HuH-7.5 (cell line): ENCODE measurements around the gene DCLK2.
"Not testable (repeated sequence)": the region's sequence is repeated elsewhere in the genome, so short reads cannot be mapped to it uniquely, and the experiment has no call there.

Experiments used
- DNase-seq: peaks from one replicate; pipeline ENCODE4 v3.0.0; 2011; ENCODE audit warnings: low spot score

The DCLK2 gene

DNA sequence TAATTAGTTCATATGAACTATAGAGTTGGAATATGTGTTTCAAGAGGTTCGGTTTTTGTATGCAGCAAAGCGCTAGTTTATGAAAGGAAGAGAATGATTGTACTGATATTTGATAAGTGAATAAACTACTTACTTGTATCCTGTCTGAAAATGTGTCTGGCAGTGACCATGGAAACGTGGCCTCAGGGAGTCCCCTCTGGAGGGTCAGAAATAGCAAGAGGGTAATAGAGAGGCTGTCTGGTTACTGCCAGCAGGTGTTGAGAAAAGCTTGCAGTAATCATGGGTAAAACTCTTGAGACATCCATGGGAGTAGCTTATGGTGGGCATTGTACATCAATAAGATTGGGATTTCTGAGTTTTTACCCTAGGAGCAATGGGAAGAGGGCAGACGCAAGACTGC, 77.1 kb downstream of the DCLK2 start:
- no peak for DNase-seq

DNA sequence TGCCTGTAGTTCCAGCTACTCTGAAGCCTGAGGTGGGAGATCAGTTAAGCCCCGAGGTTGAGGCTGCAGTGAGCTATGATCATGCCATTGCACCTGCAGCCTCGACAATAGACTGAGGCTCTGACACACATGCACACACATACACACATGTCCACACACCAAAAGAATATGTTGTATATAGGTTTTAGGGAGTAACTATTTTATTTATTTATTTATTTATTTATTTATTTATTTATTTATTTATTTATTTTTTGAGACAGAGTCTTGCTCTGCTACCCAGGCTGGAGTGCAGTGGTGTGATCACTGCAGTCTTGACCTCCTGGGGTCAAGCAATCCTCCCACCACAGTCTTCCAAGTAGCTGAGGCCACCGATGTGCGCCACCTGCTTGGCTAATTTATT, 78.3 kb downstream of the DCLK2 start:
- DNase-seq: no peak

DNA sequence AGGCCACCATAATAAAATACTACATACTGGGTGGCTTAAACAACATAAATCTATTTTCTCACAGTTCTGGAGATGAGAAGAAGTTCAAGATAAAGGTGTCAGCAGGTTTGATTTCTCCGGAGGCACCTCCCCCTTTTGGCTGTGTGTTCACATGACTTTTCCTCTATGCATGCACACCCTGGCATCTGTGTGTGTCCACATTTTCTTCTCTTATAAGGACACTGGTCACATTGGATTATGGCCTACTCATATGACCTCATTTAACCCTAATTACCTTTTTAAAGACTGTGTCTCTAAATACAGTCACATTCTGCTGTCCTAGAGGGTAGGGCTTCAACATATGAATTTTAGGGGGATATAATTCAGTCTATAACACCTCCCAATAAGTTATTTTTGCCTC, 79.8 kb downstream of the DCLK2 start:
- no peak for DNase-seq

DNA sequence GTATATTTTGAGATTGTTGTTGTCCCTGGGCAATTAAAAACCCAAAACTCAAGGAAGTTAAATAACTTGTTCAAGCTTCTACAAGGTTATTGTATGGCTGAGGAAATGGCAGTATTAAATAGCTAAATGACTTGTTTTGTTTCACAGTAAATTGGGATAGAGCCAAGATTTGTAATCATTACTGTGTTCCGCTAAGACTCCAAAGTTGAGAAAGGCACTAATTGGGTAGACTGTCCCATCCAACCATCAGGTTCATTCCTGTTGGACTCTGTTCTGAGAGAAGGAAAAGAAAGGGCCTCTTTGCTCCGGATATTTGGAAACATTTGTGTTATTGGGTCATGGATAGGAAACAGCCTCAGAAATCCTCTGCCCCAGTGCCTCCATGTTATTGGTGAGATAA, 82.2 kb downstream of the DCLK2 start:
- DNase-seq: no peak

DNA sequence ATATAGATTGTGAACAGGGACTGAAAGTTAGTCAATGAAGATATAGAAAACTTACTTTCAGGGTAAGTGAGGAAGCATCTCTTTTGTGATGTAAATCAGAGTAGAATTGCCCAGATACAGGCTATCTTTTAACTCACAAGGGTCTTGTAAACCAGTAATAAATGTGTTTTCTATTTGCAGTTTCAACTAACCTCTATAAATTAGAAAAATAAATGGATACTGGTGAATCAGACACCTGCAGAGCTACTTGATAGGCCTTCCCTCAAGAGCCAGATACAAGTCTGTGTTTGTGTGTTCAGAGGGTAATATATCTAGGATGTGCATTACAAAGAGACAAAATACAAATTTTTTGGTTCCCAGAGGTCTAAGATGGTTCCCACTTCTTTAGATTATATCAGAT, 82.9 kb downstream of the DCLK2 start:
- no peak for DNase-seq

- not testable (repeated sequence) for DNase-seq
Measured at GRCh38 chr4:150162020-150162419, 83.8 kb downstream of the DCLK2 start.

- DNase-seq: no peak
Measured at GRCh38 chr4:150164055-150164454, 85.8 kb downstream of the DCLK2 start.

- DNase-seq: no peak
Measured at GRCh38 chr4:150164956-150165629, 86.8 kb downstream of the DCLK2 start.

GRCh38 chr4:150167054-150167453, 88.8 kb downstream of the DCLK2 start:
- DNase-seq: no peak

- no peak for DNase-seq
Measured at GRCh38 chr4:150173432-150173861, 95.2 kb downstream of the DCLK2 start.

- no peak for DNase-seq
Measured at GRCh38 chr4:150173982-150174398, 95.7 kb downstream of the DCLK2 start.

GRCh38 chr4:150176547-150176946, 98.3 kb downstream of the DCLK2 start:
- DNase-seq: no peak

DNA sequence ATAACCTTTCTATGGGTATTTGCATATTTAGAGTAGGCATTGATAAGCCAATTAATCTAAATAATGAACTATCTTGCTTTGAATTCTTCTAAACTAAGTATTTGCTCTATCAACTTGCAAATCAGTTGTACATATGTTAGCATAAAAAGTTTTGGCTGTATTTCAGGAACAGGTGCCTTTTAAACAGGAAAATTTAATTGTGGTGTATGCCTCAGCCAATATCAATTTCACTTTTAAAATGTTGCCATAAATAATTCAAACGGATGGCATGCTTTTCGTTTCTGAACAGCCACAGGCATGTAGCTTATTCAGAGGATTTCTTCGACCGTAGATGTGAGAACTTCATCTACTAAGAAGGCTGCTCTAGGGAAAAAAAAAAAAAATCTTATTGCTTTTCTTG, 99.9 kb downstream of the DCLK2 start:
- DNase-seq: no peak

DNA sequence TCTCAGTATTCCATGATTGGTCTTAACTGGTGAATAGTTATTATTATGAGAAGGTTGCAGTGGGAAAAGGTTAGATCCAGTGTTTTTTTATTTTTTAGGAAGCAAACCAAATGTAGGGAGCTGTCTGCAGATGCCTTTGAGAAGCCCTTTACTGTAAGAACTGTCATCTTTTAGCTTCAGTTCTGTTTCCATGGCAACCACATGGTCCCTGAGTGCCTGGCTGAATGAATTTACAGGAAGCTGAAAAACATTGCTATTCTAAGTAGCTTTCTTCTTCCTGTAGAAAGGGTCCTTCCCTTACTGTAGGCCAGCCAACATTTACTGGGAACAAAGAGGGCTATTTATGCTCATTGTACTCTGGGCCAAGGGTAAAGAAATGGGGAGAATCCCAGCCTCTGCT, 103.3 kb downstream of the DCLK2 start:
- no peak for DNase-seq

DNA sequence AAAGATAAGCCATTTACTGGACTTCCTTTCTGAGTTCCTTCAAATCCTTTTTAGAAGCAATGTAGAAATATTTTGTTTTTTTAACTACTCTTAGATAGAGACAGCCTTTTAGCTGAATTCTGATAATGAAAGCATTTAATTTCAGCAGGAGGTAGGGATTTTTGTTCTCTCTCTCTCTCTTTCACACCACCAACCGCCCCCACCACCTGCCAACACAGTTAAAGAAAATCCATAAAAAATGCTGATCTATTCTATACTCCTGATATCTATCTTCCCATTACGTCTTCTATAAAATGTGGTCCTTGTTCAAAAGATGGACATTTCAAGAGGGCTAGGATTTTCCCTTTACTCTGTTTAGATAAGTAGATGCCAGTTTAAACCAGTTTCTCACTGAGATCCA, 104.5 kb downstream of the DCLK2 start:
- DNase-seq: no peak

GRCh38 chr4:150185033-150185432, 106.8 kb downstream of the DCLK2 start:
- DNase-seq: not testable (repeated sequence)

DNA sequence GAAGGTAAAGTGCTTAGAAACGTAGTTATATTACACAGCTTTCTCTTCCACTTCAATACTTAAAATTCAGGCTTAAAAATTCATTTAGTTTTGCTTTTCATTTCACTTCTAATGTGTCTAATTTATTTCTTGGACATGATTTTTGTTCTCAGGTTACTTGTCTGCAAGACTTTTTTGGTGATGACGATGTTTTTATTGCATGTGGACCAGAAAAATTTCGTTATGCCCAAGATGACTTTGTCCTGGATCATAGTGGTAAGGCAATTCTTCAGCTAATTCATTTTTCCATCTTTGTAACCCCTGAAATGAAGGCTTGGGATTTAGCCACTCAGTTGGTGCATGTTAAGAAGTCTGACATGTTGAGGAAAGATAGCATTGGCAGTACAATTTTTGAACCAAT, 114.7 kb downstream of the DCLK2 start:
- no peak for DNase-seq

DNA sequence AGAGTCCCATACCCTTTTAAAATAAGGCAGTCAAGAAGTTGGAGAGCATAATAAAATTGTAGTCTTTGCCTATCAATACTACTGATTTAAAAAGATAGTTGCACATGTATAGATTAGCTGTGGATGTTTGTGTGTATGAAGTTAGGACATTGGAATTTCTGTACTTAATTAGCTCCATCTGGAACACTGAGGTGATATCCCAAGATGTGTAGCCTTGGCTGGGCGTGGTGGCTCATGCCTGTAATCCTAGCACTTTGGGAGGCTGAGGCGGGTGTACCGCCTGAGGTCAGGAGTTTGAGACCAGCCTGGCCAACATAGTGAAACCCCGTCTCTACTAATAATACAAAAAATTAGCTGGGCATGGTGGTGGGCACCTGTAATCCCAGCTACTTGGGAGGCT, 119.0 kb downstream of the DCLK2 start:
- not testable (repeated sequence) for DNase-seq

DNA sequence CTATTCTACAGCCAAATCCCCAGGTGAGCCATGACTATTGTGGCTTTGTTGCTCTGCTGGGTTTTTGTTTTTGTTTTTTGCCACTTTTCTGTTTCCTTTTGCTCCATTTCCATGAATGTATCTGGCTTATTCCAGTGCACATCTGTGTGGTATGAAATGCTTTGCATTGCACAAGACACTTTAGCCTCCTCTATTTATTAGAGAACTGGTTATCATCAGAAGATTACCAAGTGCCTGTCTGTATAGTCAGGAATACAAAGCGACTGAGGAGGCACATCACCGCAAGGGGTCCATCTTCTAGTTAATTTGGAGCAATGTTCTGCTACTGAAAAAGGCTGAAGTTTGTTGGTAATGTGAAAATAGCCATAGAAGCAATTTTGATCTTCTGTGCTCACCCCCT, 120.8 kb downstream of the DCLK2 start:
- DNase-seq: no peak

- no peak for DNase-seq
Measured at GRCh38 chr4:150205016-150205415, 126.8 kb downstream of the DCLK2 start.

DNA sequence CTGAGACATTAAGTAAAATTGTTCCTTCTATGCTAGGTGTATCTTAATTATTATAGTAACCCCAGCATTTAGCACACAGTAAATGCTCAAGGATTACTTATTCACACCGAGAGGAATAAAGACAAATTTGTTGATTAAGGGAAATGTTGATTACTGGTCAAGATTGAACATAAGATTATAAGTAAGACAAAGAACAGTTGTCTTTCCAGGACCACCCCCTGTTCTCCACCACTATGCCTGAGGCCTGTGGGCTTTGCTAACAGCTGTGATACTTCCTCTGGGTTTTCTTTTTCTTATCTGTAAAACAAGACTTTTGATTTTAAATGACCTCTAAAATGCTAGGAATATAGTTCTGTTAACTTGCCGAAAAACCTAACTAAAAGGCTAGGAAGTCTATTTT, 128.0 kb downstream of the DCLK2 start:
- no peak for DNase-seq

DNA sequence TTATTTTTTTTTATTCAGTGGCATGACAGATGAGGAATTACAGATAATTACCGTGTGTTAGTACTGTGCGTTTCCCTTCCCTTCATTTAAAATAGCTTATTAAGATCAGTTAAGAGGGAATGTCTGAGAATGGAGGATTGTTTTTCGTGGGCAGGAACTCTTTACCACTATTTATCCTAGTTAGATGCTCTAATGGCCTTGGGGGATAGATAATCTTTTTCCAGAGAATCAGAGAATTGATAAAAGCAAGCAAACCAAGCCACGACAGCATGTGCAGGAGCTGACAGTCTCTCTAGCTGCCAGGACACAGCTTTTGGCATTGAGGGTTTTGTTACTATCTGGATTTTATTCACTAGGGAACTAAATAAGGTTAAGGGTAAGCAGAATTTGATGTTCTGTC, 128.7 kb downstream of the DCLK2 start:
- DNase-seq: no peak

GRCh38 chr4:150207871-150208270, 129.6 kb downstream of the DCLK2 start:
- no peak for DNase-seq

GRCh38 chr4:150209140-150209829, 131.0 kb downstream of the DCLK2 start:
- DNase-seq: peak; percentile 33
